ENCODE data around the gene NFIB.

The NFIB gene

GRCh38 chr9:14313951-14314423 lies at the start of gene NFIB:
NFIB (minus strand) TSS chr9:14314141; CDS start chr9:14313511, 630 bp downstream.
- no peak for DNase-seq

- DNase-seq: no peak
Observed at GRCh38 chr9:14362175-14362574, 48.2 kb upstream of the NFIB start.

DNA sequence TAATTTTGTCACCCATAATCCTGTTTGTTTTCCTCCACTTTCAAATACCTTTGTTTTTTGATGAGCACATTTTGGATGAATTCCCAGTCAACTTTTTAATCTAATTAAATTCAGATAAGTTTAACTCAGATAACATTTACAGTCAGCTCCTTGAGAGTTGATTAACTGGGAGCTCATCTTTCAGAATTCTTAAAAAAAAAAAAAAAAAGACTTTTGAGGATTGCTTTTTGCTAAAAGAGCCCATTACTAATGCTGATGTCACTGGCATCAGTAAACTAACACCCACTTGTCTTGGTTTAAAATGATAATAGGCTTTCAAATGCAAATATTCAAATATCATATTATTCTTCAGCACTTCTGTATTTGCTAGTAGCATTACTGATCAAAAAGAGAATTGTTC lies 47.1 kb upstream of the NFIB start:
- no peak for DNase-seq

DNA sequence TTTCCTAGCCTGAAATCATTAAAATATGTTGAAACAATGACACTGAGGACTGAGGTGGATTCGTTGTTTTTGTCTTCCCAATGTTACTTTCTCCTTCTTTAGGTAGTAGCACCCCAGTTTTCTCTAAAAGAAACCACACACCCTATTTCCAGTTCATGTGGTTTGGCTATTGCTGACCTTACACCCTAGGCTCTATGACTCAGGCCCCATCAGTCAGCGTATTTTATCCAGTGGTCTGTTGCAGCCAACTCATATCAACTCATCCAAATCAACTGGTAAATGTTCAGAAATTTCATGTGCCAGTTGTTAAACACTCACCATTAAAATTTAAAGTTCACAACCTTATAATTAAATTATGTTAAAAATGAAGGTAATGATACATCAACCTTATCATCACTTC lies 44.6 kb upstream of the NFIB start:
- DNase-seq: no peak

DNA sequence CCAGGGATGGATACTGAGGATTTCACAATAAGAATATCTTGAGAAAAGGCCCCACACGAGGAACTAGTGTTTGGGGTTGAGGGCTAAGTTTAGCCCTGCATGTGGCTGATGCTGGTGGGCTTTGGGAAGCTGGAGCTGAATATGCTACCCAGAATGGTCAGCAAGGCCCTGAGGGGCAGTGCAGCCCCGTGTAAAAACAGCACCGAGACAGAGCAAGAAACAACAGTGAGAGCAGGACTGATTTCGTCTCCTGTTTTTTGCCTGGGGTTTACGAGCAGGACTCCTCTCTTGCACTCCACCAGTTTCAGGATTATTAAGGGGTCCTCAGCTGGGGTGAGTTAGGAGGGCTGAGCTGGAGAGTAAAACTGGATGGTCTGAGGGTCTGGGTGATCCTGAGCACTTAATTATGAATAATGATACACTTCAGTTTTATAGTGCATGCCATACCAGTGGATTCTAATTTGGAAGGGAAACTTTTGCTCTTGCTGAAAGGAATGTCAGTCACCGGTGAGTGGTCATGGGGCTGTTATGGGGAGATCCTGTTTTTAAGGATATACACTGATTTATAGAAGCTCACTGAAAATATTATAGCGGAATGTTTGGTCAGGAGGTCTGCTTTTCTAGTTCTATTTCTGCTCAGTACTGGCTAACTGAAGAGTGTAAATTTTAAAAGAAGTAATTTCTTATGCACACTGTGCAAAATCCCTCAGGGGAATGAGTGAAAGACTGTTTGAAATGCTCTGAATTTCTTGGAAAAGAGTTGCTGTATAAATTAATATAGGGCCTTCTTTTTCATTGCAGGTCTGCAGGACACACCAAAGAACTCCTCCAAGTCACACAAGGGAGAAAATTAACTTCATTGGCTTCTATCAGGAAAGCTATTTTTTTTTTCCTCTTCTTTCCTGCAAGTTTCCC lies 42.7 kb upstream of the NFIB start:
- DNase-seq: no peak

- no peak for DNase-seq
Observed at GRCh38 chr9:14354201-14354600, 40.3 kb upstream of the NFIB start.

GRCh38 chr9:14353222-14354056 lies 39.5 kb upstream of the NFIB start:
- DNase-seq: peak; percentile 76

- no peak for DNase-seq
Observed at GRCh38 chr9:14352503-14352902, 38.6 kb upstream of the NFIB start.

- DNase-seq: no peak
Observed at GRCh38 chr9:14351221-14351836, 37.4 kb upstream of the NFIB start.

- DNase-seq: no peak
Observed at GRCh38 chr9:14350754-14351153, 36.8 kb upstream of the NFIB start.

- DNase-seq: no peak
Observed at GRCh38 chr9:14350349-14350728, 36.4 kb upstream of the NFIB start.

DNA sequence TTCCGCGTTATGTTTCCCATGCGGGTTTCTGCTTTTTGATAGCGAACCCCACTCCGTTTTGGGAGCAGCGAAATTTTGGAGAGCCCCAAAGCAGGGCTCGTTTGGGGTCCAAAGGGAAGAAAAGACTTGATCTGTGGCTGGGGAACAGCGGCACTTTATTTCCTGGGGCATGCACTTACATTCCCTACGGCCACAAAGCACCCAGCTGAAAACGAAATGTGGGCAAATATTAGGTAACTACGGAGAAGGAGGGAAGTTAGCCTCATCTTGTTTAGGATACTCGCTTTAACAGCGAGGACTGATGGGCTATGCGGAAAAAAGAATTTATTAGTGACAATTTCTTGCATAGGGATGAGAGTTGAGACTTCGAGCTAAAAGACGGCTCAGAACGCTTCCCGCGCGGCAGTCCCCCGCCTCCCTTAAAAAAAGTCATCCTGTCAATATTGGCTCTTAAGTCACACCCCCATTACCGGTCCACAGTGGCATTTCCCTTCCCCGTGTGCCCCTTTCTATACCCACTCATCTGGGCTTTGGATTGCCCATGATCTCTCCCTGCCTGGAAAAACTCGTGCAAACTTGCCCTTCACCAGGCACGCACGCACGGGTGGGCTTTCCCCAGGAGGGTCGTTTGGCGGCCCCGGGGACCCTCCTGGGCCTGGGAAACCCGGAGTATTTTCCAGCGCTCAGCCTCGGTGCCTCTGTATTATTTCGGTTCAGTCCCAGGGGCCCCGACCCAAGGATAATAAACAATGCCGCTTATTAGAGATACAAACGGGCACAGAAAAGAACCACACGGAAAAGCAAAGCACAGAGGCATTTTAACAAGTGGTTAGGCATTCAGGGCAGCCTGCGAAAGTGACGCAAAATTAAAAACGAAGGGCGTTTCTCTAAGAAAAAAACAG lies 35.8 kb upstream of the NFIB start:
- DNase-seq: no peak

- no peak for DNase-seq
Observed at GRCh38 chr9:14349146-14349446, 35.2 kb upstream of the NFIB start.

- no peak for DNase-seq
Observed at GRCh38 chr9:14348373-14349145, 34.6 kb upstream of the NFIB start.

GRCh38 chr9:14348123-14348372 lies 34.1 kb upstream of the NFIB start:
- no peak for DNase-seq

GRCh38 chr9:14347406-14348122 lies 33.6 kb upstream of the NFIB start:
- no peak for DNase-seq

- DNase-seq: no peak
Observed at GRCh38 chr9:14346811-14347405, 33.0 kb upstream of the NFIB start.

- DNase-seq: no peak
Observed at GRCh38 chr9:14346231-14346791, 32.4 kb upstream of the NFIB start.

- DNase-seq: no peak
Observed at GRCh38 chr9:14345354-14346230, 31.7 kb upstream of the NFIB start.
